HG02763 (cell line): Measurements from ENCODE around the gene KRTAP10-6.
"Not testable (repeated sequence)": the region's sequence is repeated elsewhere in the genome, so short reads cannot be mapped to it uniquely, and the experiment has no call there.

Experiments
- ATAC-seq: cut with Tn5 transposase; IDR thresholded peaks from one replicate; pipeline ENCODE4 v1.9.1; 2021; ENCODE audit warnings: mild to moderate bottlenecking, moderate library complexity; ENCODE audit not compliant: unreplicated experiment

Gene KRTAP10-6

DNA sequence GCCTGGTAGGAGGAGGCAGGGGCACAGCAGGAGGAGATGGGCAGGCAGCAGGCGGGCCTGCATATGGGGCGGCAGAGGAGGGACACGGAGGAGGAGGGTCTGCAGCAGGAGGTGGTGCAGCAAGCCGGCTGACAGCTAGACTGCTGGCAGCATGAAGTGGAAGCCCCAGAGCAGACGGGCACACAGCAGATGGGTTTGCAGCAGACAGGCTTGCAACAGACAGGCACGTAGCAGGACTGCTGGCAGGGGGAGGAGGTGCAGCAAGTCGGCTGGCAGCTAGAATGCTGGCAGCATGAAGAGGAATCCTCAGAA lies 12.5 kb downstream of the KRTAP10-6 start:
- no peak for ATAC-seq

DNA sequence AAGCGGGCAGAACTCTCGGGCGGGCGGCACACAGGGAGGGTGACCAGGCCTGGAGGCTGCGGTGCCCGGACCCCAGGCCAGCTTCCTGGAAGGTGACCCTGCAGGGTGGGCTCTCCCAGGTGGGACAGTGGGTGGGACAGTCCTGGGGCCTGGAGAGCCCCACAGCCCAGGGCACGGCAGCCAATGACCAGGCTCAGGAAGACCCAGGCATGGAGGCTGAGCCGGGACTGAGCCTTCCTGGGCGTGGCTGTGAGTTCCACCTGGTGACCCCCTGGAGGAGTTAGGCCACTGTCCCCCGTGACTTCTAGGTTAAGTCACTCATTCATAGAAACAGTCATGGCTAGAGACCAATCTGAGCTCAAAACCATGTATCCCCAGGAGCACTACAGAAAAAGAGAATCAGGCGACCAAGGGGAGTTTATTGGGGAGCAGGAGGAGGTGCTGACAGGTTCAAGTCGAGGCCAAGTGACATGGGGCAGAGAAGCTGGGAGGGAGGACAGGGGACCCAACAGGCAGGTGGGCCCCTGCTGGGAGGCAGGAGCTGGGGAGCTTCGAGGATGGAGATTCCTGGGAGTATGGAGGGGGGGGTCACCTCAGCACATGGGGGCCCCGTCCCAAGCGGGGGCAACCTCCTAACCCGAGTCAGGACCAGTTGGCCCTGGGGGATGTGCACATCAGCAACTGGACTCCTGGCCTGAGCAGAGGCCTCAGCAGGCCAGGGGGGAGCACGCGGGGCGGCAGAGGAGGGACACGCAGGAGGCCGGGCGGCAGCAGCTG lies 13.1 kb downstream of the KRTAP10-6 start:
- ATAC-seq, result no peak

DNA sequence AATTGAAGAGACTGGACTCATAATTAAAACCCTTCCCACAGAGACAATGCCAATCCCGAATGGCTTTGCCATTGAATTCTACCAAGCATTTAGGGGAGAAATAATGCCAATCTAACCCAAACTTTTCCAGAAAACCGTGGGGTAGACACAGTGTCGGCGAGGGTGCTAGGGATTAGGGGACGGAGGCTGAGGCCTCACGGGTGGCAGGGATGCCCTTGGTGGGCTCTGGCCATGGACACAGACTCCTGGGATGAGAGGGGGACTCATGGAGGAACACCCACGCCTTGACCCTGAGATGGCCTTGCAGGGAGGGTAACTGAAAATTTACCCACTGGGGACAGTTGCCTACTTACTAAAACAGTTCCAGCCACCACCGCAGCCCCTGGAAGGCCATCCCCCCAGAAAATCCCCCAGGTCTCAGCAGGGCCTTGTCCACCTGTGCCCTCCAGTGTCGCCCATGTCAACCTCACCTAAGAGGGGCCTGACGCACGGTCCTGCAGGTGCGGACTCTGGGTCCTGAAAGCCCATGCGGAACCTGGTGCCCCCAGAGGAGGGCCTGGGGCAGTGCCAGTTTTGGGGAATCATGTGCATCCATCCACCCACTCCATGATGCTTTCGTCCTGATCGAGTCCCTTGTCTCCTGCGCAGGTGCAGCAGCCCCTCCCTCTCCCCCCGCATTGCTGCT lies 13.8 kb downstream of the KRTAP10-6 start:
- ATAC-seq, result no peak

DNA sequence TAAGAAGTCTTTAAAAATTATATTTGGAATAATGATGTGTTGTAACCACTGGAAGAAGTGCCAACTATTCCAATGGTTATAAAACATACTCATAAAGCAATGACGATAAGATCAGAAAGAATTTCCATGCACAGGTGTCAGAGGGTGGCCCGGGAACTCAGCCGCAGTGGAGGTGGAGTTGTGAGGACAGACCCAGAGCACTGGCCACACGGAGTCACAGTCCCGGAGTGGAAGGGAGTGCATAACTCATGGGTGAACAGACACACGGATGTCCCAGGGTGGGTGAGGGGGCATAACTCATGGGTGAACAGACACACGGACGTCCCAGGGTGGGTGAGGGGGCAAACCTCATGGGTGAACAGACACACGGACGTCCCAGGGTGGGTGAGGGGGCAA lies 16.3 kb downstream of the KRTAP10-6 start:
- no peak for ATAC-seq

DNA sequence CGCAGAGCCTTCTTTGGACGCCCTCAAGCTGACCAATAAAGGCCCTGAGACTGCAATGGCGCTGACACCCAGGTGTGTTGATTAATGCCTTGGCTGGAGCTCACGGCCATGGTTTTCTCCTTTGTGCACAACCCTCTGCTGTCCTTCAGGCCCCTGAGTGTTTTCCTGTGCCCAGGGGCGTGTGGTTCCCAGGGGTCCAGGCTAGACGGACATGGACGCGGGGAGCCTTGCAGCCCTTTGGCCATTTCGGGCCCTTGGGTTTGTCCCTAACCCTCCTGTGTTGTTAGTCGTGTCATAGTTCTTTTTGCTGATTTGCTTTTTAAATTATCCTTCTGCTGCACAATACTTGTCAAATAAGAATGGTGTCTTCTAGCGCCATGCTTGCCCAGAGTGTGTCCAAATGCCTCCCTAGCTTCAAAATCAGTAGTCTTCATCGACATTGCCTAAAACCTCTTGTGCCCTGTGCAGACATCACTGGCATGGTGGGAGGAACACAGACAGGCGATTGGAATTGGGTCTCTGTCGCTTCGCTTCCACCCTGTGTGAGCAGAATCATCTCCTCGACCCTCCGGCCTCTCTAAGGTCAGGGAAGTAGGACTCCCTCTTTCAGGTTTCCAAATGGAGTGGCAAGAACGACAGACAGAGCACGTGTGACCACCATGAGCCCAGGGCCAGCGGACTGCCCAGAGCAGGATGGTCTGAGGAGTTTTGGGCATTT lies 16.8 kb downstream of the KRTAP10-6 start:
- ATAC-seq, result no peak

DNA sequence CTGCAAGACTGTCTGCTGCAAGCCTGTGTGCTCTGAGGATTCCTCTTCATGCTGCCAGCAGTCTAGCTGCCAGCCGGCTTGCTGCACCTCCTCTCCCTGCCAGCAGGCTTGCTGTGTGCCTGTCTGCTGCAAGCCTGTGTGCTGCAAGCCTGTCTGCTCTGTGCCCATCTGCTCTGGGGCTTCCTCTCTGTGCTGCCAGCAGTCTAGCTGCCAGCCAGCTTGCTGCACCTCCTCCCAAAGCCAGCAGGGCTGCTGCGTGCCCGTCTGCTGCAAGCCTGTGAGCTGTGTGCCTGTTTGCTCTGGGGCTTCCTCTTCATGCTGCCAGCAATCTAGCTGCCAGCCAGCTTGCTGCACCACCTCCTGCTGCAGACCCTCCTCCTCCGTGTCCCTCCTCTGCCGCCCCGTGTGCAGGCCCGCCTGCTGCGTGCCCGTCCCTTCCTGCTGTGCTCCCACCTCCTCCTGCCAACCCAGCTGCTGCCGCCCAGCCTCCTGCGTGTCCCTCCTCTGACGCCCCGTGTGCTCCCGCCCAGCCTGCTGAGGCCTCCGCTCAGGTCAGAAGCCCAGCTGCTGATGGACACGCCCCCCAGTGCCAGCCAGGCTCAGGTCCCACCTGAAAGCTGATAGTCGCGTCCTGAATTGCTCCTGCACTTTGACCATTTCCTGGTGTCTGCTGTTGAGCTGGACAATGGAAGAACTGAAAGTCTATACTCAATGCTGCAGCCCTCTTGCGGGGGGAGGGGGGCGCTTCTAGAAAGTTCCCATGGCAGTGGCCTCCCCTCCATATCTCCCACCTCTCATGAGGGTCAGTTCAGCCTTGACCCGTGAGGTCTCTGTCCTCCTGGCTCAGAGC lies 17.6 kb downstream of the KRTAP10-6 start:
- no peak for ATAC-seq

DNA sequence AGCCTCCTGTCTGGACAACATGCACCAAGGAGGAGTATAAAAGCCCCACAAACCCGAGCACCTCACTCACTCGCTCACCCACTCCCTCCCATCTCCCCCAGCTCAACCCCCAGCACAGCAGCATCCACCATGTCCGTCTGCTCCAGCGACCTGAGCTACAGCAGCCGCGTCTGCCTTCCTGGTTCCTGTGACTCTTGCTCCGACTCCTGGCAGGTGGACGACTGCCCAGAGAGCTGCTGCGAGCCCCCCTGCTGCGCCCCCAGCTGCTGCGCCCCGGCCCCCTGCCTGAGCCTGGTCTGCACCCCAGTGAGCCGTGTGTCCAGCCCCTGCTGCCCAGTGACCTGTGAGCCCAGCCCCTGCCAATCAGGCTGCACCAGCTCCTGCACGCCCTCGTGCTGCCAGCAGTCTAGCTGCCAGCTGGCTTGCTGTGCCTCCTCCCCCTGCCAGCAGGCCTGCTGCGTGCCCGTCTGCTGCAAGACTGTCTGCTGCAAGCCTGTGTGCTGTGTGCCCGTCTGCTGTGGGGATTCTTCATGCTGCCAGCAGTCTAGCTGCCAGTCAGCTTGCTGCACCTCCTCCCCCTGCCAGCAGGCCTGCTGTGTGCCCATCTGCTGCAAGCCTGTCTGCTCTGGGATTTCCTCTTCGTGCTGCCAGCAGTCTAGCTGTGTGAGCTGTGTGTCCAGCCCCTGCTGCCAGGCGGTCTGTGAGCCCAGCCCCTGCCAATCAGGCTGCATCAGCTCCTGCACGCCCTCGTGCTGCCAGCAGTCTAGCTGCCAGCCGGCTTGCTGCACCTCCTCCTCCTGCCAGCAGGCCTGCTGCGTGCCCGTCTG lies 18.5 kb downstream of the KRTAP10-6 start, which contains the start of gene KRTAP10-4:
KRTAP10-4 (plus strand) TSS at position 100 of the 827 bp plus-strand sequence; CDS start at position 130, 30 bp downstream.
- not testable (repeated sequence) for ATAC-seq

DNA sequence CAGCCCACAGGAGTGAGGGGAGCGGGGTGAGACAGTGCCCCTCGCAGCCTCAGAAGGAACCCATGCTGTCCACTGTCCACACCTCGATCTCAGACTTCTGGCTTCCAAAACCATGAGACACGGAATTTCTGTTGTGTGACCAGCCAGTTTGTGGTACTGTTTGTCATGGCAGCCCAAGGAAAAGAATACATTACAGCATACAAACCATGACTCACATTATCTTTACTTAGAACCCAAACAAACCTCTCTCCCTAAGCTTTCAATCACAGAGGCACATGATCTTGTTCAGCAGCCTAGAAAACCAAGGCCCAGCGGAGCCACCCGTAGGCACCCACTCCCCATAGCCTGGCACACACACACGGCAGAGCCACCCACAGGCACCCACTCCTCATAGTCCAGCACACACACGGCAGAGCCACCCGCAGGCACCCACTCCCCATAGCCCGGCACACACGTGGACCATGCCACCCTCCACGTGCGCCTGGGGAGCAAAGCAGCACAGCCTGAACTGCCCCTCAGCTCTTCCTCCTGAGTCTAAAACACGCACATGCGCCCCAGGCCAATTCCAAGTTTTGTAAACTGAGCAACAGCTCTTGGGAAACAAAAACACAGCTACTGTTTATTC lies 19.2 kb downstream of the KRTAP10-6 start:
- ATAC-seq, result no peak

DNA sequence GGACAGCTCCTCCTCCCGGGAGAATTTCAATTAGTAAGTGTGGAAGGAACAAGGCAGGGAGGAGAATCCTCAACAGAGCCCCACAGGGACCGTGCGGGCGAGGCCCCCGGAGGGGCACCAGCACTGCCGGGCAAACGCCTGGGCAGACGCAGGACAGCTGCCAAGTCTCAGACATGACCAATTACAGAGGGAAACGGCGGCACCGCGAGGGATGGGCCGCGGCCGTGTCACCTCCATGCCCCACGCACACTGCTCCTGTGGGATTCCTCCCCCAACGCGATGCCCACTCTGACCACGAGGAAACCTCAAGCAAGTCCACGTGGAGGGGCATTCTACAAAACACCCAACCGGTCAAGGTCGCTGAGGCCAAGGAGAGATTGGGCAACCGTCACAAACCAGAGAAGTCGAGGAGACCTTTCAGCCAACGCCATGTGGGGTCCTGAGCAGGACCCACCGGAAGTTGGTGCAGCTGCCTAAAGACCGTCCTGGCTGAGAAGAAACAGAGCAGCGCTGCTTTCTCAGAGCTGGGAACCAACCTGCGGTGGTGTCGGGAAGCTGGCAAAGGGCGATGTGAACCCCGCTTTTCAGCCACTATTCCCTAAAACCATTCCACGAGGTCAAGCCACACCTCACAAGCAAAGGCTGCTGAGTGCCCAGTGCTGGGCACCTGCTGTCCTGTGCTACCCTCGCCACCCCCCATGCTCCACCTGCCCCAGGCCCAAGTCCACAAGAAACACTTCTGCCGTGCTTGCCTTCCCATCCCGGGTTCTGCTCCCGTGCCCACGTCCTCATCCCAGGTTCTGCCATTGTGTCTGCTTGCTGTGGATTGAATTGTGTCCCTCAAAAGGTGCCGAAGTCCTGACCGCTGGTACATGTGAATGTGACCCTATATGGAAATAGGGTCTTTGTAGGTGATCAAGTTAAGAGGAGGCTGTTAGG lies 20.2 kb downstream of the KRTAP10-6 start:
- no peak for ATAC-seq

DNA sequence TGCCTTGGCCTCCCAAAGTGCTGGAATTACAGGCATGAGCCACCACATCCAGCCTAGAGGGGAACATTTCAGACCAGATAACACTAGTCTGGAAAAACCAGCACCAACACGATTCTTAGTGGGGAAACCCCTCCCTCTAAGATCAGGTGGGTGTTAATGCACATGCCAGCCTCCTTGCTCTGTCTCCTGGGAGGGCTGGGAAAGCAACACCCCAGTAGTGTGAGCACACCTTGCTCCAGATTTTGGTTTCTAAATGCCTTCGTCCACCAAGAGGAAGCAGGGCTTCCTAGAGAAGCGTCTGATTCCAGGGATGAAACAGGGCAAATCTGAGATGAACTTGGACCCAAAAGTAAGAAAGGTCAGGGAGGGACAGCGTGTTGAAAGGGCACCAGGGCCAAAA lies 21.0 kb downstream of the KRTAP10-6 start:
- no peak for ATAC-seq

DNA sequence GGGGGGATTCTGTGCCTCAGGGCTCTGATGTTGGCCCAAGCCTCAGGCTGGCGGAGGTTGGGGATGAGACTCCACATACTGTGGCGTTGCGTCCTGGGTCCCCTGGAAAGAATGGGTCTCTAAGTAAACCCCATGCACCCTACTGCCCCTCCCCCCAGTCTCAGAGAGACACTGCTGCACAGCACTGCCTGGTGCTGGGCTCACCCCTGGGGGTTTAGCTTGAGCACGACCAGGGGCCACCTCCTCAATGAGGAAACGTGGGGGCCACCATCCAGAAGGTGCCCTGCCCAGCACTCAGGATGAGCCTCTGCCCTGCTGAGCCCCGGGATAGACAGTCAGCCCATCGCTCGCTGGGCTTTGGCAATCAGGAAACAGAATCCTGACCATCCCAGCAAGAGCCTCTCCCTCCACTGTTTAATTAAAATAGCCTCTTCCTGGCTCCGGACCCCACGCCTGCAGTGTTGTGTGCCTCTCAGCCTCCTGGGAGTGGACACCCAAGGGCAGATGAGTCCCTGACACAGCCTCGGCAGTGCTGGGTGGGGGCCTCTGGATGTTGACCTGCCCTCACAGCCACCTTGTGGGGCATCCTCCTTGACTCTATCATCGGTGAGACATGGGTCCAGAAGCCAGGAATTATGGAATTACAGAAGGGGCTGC lies 22.3 kb downstream of the KRTAP10-6 start:
- no peak for ATAC-seq

DNA sequence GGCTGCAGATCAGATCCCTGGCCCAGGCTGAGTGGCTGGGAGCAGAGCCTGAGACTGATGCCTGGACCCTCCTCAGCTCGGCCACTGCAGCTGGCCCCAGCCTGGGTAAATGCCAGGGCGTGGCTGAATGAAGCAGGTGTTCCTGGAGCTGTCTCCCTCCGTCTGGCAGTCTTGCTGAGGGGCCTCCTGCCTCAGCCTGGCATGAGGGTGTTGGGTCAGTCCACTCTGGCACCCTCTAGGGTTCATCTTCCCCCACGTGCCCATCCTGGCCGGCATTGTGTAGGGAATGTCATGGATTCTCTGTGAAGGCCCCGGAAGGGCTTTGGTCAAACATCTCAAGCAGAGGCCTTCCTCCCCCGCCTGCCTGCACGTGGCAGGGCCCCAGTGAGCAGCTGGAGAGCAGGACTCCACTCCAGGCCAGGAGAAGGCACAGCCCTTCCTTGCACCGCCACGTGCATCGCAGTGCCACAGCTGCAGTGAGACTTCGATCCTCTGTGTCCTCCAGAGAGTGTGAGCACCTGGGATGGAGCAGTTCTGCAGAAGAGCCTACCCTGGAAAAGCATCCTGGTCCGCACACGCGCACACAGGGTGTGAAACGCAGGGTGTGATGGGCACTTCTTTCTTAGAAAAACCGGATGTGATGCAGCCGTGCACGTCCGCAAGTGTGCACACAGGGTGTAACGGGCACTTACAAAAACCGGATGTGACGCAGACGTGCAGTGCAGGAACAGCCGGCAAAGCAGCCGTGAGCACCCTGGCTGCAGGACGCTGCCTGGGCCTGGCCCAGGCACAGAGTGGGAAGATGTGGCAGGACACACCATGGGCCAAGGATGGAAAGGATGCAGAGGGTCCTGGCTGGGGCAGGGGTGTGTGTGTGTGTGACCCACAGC lies 23.4 kb downstream of the KRTAP10-6 start:
- ATAC-seq, result no peak

DNA sequence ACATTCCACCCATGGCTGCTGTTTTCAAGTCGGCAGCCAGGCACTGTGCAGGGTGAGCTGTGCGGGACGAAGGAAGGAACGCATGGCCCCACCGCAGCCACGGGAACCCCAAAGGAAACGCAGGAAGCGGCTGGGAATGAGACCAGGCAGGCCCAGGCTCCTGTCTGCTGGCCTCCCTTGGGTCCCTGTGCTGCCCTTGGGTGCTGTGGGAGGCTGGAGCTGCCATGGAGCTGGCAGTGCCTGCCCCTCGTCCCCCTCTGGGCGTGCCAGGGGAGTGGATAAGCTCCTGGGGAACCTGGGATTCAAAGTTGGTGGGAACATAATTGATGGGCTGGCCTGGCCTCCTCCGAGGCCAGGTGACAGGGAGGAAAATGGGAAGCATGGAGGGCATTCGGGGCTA lies 24.0 kb downstream of the KRTAP10-6 start:
- ATAC-seq, result no peak

DNA sequence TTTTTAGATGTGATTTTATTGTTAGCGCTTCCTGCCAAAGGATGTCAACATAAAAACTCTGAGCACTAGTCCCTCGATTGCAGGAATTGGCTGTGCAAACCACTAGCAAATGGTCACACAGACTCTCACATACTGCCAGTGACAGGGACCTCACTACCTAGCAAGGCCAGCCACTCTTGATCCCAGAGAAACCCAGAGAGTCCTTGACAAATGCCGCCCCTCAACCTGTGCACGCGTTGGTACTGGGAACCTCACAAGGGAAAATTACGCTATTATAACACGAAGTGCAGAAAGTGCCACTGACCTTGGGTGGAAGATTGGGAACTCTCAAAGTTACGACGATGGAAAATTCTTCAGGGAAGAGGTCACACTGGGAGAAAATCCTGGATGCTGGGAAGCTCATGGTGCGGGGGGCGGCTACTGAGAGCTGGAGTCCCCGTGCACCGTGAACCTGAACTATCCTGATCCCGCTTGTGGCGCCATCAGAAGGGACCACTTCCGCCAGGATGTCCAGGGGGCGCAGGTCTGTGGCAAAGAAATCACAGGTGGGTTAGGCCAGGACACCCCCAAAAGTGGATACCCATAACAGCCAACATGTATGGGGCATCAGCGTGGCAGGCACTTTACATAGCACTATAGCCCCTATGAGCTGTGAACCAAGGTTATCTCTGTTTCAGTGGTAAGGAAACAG lies 24.7 kb downstream of the KRTAP10-6 start:
- ATAC-seq, result no peak

DNA sequence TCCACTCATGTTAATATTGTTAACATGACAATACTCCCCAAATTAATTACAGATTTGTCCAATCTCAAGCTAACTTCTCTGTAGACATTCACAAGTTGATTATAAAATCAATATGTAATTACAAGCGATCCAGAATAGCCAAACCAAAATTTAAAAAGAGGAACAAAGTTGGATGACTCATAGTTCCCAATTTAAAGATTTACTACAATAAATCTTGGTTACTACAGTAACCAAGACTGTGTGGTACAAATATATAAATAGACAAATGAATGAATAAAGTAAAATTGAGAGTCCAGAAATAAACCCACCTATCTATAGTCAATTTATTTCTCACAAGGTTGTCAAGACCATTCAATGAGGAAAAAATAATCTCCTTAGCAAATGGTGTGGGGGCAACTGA lies 25.9 kb downstream of the KRTAP10-6 start:
- ATAC-seq, result no peak

DNA sequence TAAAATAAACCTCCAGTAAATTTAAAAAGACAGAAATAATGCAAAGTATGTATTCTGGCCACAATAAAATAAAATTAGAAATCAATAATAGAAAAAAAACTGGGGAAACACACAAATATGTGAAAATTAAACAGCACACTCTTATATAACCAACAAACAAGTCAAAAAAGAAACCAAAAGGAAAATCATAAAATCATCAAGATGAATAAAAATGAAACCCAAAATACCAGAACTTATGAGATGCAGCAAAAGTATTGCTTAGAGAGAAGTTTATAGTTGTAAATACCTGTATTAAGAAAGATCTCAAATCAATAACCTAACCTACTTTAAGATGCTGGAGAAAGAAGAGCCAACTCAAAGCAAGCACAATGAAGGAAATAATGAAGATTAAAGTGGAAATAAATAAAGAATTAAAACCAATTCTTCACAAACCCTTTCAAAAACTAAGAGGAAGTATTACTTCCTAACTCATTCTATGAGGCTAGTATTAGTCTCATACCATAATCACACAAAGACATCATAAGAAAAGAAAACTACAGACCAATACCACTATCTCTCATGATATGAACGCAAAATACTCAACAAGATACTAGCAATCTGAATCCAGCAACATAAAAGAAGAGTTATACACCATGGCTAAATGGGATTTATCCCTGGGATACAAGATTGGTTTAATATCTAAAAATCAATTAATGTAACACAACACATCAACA lies 27.3 kb downstream of the KRTAP10-6 start:
- no peak for ATAC-seq
